Measurements from ENCODE around the gene PCARE.

PCARE gene

DNA sequence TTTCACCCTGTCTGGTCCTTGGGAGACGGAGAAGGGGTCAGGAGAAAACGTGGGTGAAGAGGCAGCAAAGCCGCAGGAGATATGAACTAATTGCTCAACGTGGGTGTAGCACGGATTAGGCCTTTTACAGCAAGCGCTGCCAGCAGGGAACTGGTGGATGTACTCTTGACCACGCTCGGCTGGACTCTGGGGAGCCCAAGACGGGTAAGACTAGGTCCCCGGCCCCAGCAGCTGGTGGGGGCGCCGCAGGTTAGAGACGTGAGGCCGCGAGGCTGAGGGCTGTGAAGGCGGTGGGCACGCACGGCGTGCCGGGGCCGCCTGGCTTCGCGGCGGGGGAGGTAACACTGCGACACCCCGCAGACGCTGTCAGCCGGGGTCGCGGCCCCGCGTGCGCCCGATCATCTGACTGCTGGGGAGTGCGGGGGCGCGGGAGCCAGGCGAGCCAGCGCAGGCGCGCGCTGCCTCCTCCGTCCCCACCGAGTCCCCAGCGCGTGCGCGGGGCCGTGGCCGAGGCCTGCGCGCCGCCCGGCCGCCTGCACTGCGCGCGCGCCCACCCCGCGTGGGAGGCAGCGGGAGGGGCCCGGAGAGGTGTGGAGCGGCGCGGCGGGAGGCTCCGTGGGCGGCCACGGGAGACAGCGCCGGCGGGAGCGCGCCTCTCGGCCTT is 40.8 kb upstream of the PCARE start, which contains the start of gene CLIP4:
Gene CLIP4, plus strand, starts transcription at position 470 of the 664 bp plus-strand sequence. CDS start 5,974 bp downstream, outside the sequence.
- POLR2A ChIA-PET (ENCODE audit: low non-redundant PET), result no interaction called here
- peak within 1 kb of the TSS; percentile 96 for H3K27ac ChIP-seq

DNA sequence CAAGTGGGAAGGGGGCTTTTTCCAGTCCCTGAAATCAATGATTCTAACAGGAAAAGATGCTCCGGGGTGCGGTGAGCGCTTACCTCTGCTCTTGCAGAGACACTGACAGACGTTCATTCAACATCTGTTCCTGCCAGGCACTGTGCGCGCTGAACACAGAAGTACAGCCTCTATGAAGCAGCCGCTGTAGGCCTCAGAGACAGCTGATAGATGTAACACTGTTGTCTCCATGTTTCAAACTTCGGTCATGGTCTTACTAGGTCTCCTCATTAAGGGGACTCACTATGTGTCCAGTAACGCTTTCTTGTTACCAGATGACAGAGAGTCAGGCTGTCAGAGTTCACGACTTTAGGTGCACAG is 40.2 kb upstream of the PCARE start:
- no peak for DNase-seq (ENCODE audit: low spot score)
- POLR2A ChIA-PET (ENCODE audit: low non-redundant PET), result no interaction called here
- CTCF ChIA-PET, result no interaction called here
- peak overlapping the region; percentile 96 for H3K27ac ChIP-seq
- TF ChIP-seq, protein P1, sequence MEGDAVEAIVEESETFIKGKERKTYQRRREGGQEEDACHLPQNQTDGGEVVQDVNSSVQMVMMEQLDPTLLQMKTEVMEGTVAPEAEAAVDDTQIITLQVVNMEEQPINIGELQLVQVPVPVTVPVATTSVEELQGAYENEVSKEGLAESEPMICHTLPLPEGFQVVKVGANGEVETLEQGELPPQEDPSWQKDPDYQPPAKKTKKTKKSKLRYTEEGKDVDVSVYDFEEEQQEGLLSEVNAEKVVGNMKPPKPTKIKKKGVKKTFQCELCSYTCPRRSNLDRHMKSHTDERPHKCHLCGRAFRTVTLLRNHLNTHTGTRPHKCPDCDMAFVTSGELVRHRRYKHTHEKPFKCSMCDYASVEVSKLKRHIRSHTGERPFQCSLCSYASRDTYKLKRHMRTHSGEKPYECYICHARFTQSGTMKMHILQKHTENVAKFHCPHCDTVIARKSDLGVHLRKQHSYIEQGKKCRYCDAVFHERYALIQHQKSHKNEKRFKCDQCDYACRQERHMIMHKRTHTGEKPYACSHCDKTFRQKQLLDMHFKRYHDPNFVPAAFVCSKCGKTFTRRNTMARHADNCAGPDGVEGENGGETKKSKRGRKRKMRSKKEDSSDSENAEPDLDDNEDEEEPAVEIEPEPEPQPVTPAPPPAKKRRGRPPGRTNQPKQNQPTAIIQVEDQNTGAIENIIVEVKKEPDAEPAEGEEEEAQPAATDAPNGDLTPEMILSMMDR (conservative IDR thresholded peaks at IDR 0.05; ENCODE audit: low read depth), result no peak

More for the DNA sequence above, 40.8 kb upstream of the PCARE start, which contains the start of gene CLIP4:
- CTCF ChIA-PET, result no interaction called here
- peak; percentile 31 for DNase-seq (ENCODE audit: low spot score)
- TF ChIP-seq, protein P1 (conservative IDR thresholded peaks at IDR 0.05; ENCODE audit: low read depth), result no peak

DNA sequence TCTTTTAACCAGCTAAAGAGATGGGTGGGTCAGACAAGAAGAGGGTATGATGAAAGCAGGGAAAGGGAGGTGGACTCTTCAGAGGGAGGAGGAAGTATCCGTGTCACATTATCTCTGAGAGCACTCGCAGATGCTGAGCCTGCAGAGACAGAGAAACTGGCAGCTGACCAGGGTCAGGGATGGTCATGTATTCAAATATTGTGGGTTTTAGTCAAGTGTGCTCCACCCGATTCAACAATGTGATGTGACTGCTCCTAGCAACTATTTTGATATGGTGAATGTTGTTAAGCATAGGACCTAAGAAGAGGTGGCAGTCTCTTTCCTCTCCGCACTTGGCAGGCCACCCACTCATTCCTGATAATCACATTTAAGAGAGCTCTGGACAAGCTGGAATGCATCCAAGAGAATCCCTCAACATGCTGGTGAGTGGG is 39.6 kb upstream of the PCARE start:
- ChIA-PET CTCF (interaction anchor here (0.7 kb wide), 1 partner anchor 60 kb away, joined by 3 read pairs; no protein-coding TSS in a partner anchor), POLR2A (ENCODE audit: low non-redundant PET) (interaction anchor here (0.6 kb wide), 1 partner anchor 22 kb away, joined by 3 read pairs; no protein-coding TSS in a partner anchor)
- peak overlapping the region; percentile 96 for H3K27ac ChIP-seq
- TF ChIP-seq, protein P1 (conservative IDR thresholded peaks at IDR 0.05; ENCODE audit: low read depth), result no peak
- DNase-seq (ENCODE audit: low spot score), result peak; percentile 36

DNA sequence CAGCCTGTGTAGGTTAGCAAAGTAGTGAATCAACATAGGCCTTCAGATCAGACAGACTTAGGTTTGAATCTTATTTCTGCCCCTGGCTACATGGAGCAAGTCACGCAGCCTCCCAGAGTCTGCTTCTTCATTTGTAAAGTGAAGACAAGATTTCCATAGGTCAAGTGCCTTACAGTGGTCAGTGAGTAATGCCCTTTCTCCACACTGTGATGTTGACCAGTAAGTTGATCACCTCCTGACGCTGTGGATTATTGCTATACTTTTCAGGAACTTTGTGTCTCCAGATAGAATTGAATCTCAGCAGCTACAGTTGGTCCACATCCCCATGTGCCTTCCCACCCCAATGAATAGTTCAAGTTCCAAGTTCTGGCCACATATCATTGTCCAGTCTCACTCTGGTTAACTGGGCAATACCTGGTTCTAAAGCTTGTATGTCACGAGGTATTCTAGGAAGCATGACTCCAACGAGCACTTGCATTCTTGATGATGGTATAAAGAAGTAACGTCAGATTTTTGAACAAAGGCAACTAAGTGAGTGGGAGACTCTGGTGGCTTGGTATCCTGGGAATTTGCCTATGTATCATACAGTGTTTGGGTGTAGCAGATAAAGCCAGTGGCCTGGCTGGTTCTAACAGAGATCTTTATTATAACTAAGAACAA is 38.8 kb upstream of the PCARE start:
- TF ChIP-seq, protein P1 (conservative IDR thresholded peaks at IDR 0.05; ENCODE audit: low read depth), result no peak
- H3K27ac ChIP-seq, result no peak overlapping the region
- CTCF ChIA-PET, result interaction anchor here (0.7 kb wide), 1 partner anchor 59 kb away, joined by 3 read pairs; no protein-coding TSS in a partner anchor
- no peak for DNase-seq (ENCODE audit: low spot score)
- POLR2A ChIA-PET (ENCODE audit: low non-redundant PET), result interaction anchor here (0.6 kb wide), 1 partner anchor 22 kb away, joined by 3 read pairs; no protein-coding TSS in a partner anchor

DNA sequence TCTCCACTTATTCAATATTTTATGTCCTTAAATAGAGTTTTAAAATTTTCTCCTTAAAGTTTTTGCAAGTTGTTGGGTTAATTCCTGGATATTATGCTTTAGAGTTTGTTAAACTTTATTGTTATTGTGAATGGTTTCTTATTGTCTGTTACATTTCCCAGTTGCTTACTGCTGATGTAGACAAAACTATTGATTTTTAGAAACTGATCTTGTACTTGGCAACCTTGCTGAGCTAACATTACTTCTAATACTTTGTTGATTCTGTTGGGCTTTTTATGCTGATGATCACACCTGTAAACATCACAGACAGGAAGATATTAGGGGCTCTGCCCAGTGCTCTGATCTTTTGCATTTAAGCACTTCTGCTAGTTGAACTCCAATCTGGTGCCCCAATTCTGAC is 38.1 kb upstream of the PCARE start:
- H3K27ac ChIP-seq, result no peak overlapping the region
- ChIA-PET POLR2A (ENCODE audit: low non-redundant PET) (no interaction called here), CTCF (no interaction called here)
- no peak for DNase-seq (ENCODE audit: low spot score)
- TF ChIP-seq, protein P1 (conservative IDR thresholded peaks at IDR 0.05; ENCODE audit: low read depth), result no peak

DNA sequence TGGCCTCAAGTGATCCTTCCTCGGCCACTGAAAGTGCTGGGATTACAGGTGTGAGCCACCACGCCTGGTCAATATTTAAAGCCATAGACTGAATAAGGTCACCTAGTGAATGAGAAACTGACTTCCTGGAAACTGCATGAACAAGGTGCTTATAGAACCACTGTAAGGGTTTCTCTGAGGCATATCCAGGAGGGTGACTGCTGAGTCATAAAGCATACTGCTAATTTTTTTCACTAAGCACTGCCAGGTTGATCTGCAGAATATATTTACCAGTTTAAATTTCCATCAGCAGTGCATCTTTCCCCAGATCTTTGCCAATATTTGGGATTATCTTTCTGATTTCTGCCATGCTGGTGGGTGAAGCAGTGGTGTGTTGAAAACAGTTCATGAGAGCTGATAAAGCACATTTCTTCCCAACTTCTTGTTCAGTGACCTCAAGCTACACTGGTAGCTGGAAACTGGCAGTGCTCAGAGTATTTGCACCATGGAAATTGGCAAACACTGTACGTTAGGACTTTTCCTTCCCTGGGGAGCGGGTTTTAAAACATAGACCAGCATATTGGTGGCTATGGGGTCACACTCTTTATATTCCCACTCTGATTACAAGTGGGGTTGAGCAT is 36.7 kb upstream of the PCARE start:
- TF ChIP-seq, protein P1 (conservative IDR thresholded peaks at IDR 0.05; ENCODE audit: low read depth), result no peak
- peak; percentile 19 for DNase-seq (ENCODE audit: low spot score)
- POLR2A ChIA-PET (ENCODE audit: low non-redundant PET), result no interaction called here
- CTCF ChIA-PET, result no interaction called here
- peak overlapping the region; percentile 59 for H3K27ac ChIP-seq
